Activated CD8-positive, alpha-beta memory T cell treated with anti-CD3 and anti-CD28 coated beads, Interleukin-2, amount 50 U/mL, for 24 hours (primary cell): ENCODE results near the gene SHC1.

ENCODE experiments used
- DNase-seq: peaks from one replicate; pipeline ENCODE4 v3.0.0-alpha.2; 2020; ENCODE audit errors: extremely low read depth

The SHC1 gene

DNA sequence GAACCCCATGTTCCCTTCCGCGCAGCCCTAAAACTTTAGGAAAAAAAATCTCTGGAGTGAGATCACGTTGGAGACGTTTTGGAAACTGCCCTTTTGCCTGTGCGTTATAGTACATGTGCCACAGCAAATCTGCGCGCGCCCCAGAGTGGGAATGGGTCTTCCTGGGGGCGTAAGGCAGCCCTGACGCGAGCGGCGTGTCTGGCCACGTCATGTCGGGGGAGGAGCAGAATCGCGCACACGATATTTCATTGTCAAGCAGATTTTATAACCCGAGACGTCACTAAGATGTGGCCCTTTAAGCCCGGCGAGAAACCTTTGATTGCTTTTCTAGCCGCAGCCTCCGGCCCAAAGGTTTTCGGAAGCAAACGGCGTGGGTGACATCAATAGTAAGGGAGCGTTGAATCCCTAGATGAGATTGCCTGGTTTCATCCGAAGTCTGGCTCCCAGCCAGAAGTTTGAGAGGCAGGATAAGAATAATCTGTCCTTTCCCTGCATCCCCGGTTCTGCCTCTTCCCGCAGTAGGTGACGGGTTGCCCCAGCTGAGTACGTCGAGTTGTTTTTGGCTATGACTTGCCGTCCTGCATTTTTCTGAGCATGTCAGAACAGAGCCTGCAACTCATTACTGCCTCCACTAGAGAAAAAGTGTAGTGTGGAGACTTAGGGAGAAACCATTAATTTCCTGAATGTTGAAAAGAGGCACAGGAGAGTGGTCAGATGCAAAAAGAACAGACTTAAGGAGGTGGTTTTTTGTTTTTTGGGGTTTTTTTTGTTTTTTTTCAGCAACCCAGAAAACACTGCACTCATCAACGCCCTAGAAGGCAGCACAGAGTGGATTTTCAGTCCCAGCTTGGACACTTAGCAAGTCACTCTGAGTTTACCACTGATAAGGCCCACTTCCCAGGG lies 33.2 kb downstream of the SHC1 start:
- peak; percentile 71 for DNase-seq

DNA sequence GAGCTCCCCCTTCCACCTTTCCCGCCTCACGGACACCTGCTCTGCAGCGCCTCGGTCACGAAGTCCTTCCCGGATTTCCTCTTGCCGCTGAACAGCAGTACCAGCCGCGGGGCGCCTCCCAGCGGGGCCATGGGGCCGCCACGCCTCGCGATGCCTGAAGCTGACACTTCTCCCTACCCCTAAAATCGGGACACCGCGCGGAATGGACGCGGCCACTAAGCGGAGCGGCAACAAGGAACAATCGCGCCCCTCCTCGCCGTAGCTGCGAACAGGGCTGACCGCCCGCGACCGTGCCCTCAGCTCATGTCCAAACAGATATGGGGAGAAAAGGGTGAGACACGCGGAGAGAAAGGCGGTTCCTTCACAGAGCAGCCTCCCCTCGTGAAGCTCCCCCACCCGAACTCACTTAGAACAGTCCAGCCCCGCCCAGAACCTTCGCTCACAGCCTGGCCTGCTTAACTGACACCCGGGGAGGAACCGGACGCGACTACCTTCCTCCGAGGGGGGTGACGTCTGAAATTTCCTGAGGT lies 33.9 kb downstream of the SHC1 start, which contains the start of gene PMVK:
PMVK (minus strand) TSS at position 165 of the 530 bp plus-strand sequence; CDS start at position 131, 34 bp downstream.
- DNase-seq: peak; percentile 93

DNA sequence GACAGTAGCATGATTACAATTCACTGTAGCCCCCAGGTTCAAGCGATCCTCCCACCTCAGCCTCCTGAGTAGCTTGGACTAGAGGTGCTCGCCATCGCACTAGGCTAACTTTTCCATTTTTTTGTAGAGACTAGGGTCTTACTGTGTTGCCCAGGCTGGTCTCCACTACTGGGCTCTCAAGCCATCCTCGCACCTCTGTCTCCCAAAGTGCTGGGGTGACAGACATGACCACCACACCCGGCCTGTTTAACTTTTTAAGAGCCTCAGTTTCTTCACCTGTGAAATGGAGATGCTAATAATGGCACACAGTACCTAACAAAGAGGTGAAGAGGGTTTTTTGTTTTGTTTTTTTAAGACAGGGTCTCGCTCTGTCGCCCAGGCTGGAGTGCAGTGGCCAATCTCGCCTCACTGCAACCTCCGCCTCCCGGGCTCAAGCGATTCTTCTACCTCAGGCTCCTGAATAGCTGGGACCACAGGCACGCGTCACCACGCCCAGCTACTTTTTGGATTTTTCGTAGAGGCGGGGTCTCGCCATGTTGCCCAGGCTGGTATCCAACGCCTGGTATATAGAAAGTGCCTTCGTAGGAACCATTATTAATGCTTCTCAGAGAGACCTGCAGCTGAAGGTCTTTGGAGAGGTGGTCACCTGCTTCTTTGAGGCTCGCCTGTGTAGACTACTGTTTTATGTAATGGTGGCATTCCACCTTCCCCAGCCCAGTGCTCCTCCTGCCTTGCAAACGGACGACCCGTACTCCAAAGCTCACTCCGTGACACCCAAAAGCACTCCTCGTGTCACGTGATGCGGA lies 34.6 kb downstream of the SHC1 start:
- no peak for DNase-seq

DNA sequence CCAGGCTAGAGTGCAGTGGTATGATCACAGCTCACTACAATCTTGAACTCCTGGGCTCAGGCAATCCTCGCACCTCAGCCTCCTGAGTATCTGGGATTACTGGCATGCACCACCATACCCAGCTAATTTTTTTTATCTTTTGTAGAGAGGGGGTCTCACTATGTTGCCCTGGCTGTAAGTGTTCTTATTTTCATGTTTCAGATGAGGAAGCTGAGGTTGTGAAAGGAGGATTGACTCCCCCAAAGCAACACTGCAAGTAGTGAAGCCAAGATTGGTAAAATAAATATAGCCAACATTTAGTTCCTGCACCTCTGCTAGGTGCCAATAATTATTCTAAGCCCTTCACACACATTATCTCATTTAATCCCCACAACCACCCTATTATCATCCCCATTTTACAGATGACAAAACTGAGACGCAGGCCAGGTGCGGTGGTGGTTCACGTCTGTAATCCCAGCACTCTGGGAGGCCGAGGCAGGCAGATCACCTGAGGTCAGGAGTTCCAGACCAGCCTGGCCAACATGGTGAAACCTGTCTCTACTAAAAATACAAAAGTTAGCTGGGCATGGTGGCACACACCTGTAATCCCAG lies 36.1 kb downstream of the SHC1 start:
- DNase-seq: no peak

GRCh38 chr1:154931940-154932487 lies 38.5 kb downstream of the SHC1 start:
- DNase-seq: no peak

- DNase-seq: no peak
Measured at GRCh38 chr1:154926201-154926600, 44.3 kb downstream of the SHC1 start.

GRCh38 chr1:154925335-154926170 lies 45.0 kb downstream of the SHC1 start:
- no peak for DNase-seq

- no peak for DNase-seq
Measured at GRCh38 chr1:154923695-154924094, 46.9 kb downstream of the SHC1 start.

GRCh38 chr1:154913273-154913672 lies 57.3 kb downstream of the SHC1 start:
- DNase-seq: no peak

DNA sequence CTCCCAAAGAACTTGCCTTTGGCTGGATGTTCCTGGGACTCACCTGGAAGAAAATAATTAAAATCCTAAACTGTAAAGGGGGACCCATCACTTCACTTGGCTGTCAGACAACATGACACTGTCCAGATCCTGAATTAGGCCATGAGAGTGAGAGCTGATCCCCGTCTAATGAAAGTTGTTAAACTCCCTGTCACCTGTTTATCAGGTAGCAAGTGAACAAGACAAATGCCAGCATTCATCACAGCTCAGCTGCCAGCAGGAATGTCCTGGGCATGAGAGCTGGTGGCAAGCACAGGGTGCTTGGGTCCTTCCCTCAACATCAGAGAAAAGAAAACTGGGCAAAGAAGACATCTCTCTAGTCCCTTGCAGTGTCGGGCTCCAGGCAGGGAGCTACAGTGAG lies 57.8 kb downstream of the SHC1 start:
- no peak for DNase-seq
